DND-41 (cell line): ENCODE measurements around the gene DMAP1.

Experiments
- ATAC-seq: fragments of 200-7000 bp; cut with Tn5 transposase; 3 replicates; pipeline ENCODE4 v1.9.1; 2021; ENCODE audit warnings: low read depth; ENCODE audit not compliant: insufficient read depth
- DNase-seq: peaks from one replicate; pipeline ENCODE4 v3.0.0-alpha.2; 2020
- H2AFZ ChIP-seq: 2 replicates; pipeline ENCODE4 v1.6.0; 2012; ENCODE audit warnings: low read depth, low read length
- H3K27ac ChIP-seq: 2 replicates; pipeline ENCODE4 v1.5.1; 2012; ENCODE audit warnings: low read length, inconsistent platforms
- H3K27me3 ChIP-seq: fragments of 200-600 bp; sonication (generic); 2 replicates; pipeline ENCODE4 v1.6.0; 2012; ENCODE audit warnings: low read length, mild to moderate bottlenecking, inconsistent platforms; ENCODE audit not compliant: insufficient read depth, poor library complexity
- H3K36me3 ChIP-seq: 2 replicates; pipeline ENCODE4 v1.5.1; 2012; ENCODE audit warnings: low read length, inconsistent platforms; ENCODE audit not compliant: insufficient read depth
- H3K4me1 ChIP-seq: 2 replicates; pipeline ENCODE4 v1.5.1; 2012; ENCODE audit warnings: mild to moderate bottlenecking, low read length; ENCODE audit not compliant: insufficient read depth
- H3K4me2 ChIP-seq: 2 replicates; pipeline ENCODE4 v1.6.0; 2012; ENCODE audit warnings: mild to moderate bottlenecking, moderate library complexity, low read length, inconsistent platforms; ENCODE audit not compliant: insufficient read depth
- H3K4me3 ChIP-seq, 2 experiments: fragments of 200-600 bp in 1 of 2; shearing (Covaris generic) in 1 of 2; 2 replicates each; pipeline ENCODE4 v1.5.1; 2012 to 2016; ENCODE audit warnings: inconsistent platforms in 2 of 2, low read length in 2 of 2, mild to moderate bottlenecking in 2 of 2, low read depth in 1 of 2, moderate library complexity in 1 of 2
- H3K79me2 ChIP-seq: 2 replicates; pipeline ENCODE4 v1.6.0; 2012; ENCODE audit warnings: low read length, inconsistent platforms; ENCODE audit not compliant: insufficient read depth
- H3K9ac ChIP-seq: 2 replicates; pipeline ENCODE4 v1.6.0; 2012; ENCODE audit warnings: low read depth, mild to moderate bottlenecking, inconsistent platforms, low read length, moderate library complexity
- H3K9me3 ChIP-seq: 2 replicates; pipeline ENCODE4 v1.5.1; 2012; ENCODE audit warnings: low read length, moderate library complexity, mild to moderate bottlenecking, inconsistent platforms; ENCODE audit not compliant: insufficient read depth, severe bottlenecking
- H4K20me1 ChIP-seq: 2 replicates; pipeline ENCODE4 v1.6.0; 2012; ENCODE audit warnings: low read length; ENCODE audit not compliant: insufficient read depth
- CTCF ChIP-seq: IDR thresholded peaks from 2 replicates; pipeline ENCODE4 v1.5.1; 2012; ENCODE audit warnings: borderline replicate concordance, low read length, moderate library complexity, mild to moderate bottlenecking; ENCODE audit not compliant: poor library complexity, severe bottlenecking; ENCODE audit errors: extremely low read depth
- EZH2 ChIP-seq: IDR thresholded peaks from 3 replicates; pipeline ENCODE4 v1.6.1; 2012; ENCODE audit warnings: borderline replicate concordance, low read depth, mild to moderate bottlenecking, moderate library complexity, low read length, inconsistent platforms; ENCODE audit not compliant: severe bottlenecking

Gene DMAP1

GRCh38 chr1:44219301-44219626, 6.0 kb downstream of the DMAP1 start:
- peaks cover 83% of the 10 kb centered on the region for H3K36me3 ChIP-seq
- peaks cover 2% of the 10 kb centered on the region; the same call in 1 of the 2 replicates for H3K79me2 ChIP-seq
- H4K20me1 ChIP-seq = peaks cover 3% of the 10 kb centered on the region
- no peak overlapping the region for H3K4me3 ChIP-seq
- no peak for DNase-seq
- no peak overlapping the region for H3K9ac ChIP-seq
- H2AFZ ChIP-seq = no peak overlapping the region
- H3K27me3 ChIP-seq = no peaks in the 10 kb centered on the region
- no peak overlapping the region for H3K4me2 ChIP-seq
- H3K4me1 ChIP-seq = peaks cover 13% of the 10 kb centered on the region
- H3K9me3 ChIP-seq = no peaks in the 10 kb centered on the region
- no peak for ATAC-seq
- no peak overlapping the region for H3K27ac ChIP-seq
- TF ChIP-seq CTCF = no peak
- TF ChIP-seq EZH2 = no peak

GRCh38 chr1:44220001-44220751, 6.9 kb downstream of the DMAP1 start:
- H3K9me3 ChIP-seq = no peaks in the 10 kb centered on the region
- H3K4me3 ChIP-seq = no peak overlapping the region
- H3K27me3 ChIP-seq = no peaks in the 10 kb centered on the region
- TF ChIP-seq EZH2 = no peak
- peak; percentile 14 for TF ChIP-seq CTCF
- H3K79me2 ChIP-seq = no peaks in the 10 kb centered on the region
- peaks cover 75% of the 10 kb centered on the region for H3K36me3 ChIP-seq
- H3K9ac ChIP-seq = no peak overlapping the region
- DNase-seq (no peak), ATAC-seq (no peak)
- no peak overlapping the region for H2AFZ ChIP-seq
- H4K20me1 ChIP-seq = peaks cover 3% of the 10 kb centered on the region
- H3K27ac ChIP-seq = no peak overlapping the region
- H3K4me1 ChIP-seq = peaks cover 4% of the 10 kb centered on the region; the same call in 1 of the 2 replicates
- no peak overlapping the region for H3K4me2 ChIP-seq

- TF ChIP-seq CTCF = no peak
- TF ChIP-seq EZH2 = no peak
- no peak overlapping the region for H3K27ac ChIP-seq
- no peak for ATAC-seq
Measured at GRCh38 chr1:44220755-44221154, 7.5 kb downstream of the DMAP1 start.

GRCh38 chr1:44221769-44222168, 8.5 kb downstream of the DMAP1 start:
- Histone ChIP-seq H3K27me3 (no peaks in the 10 kb centered on the region), H3K4me3 (no peak overlapping the region), H3K4me1 (no peaks in the 10 kb centered on the region), H3K9me3 (no peaks in the 10 kb centered on the region), H3K36me3 (peaks cover 59% of the 10 kb centered on the region), H3K79me2 (no peaks in the 10 kb centered on the region), H3K27ac (no peak overlapping the region), H4K20me1 (peaks cover 3% of the 10 kb centered on the region), H3K9ac (no peak overlapping the region), H3K4me2 (no peak overlapping the region), H2AFZ (no peak overlapping the region)
- DNase-seq = no peak
- ATAC-seq = no peak
- TF ChIP-seq EZH2 = no peak
- TF ChIP-seq CTCF = no peak

More at GRCh38 chr1:44220755-44221154, 7.5 kb downstream of the DMAP1 start:
- H3K4me3 ChIP-seq = no peak overlapping the region
- H3K9ac ChIP-seq = no peak overlapping the region
- peaks cover 70% of the 10 kb centered on the region for H3K36me3 ChIP-seq
- H2AFZ ChIP-seq = no peak overlapping the region
- H4K20me1 ChIP-seq = peaks cover 3% of the 10 kb centered on the region
- no peaks in the 10 kb centered on the region for H3K79me2 ChIP-seq
- no peak for DNase-seq
- H3K4me1 ChIP-seq = no peaks in the 10 kb centered on the region
- no peaks in the 10 kb centered on the region for H3K9me3 ChIP-seq
- H3K27me3 ChIP-seq = no peaks in the 10 kb centered on the region
- no peak overlapping the region for H3K4me2 ChIP-seq
